Gastroesophageal sphincter (tissue), 3 donors: ENCODE results near the gene KCNH2.

ENCODE experiments used
- CTCF ChIP-seq, 4 experiments: fragments of 200-600 bp in 2 of 4; fragments of 450-650 bp in 2 of 4; sonication (generic) in 1 of 4; IDR thresholded peaks; one replicate each; pipeline ENCODE4 v1.5.1; 2017 to 2019; ENCODE audit warnings: antibody characterized with exemption in 4 of 4, mild to moderate bottlenecking in 2 of 4, moderate library complexity in 2 of 4
- EP300 ChIP-seq: sonication (generic); formaldehyde crosslinking; IDR thresholded peaks from one replicate; pipeline ENCODE4 v1.6.1; 2017; ENCODE audit warnings: antibody characterized with exemption, mild to moderate bottlenecking
- POLR2A ChIP-seq, 2 donors: fragments of 450-650 bp; IDR thresholded peaks; one replicate each; pipeline ENCODE4 v1.6.1; 2017; ENCODE audit warnings: antibody characterized with exemption in 2 of 2, mild to moderate bottlenecking in 2 of 2, moderate library complexity in 1 of 2

DNA sequence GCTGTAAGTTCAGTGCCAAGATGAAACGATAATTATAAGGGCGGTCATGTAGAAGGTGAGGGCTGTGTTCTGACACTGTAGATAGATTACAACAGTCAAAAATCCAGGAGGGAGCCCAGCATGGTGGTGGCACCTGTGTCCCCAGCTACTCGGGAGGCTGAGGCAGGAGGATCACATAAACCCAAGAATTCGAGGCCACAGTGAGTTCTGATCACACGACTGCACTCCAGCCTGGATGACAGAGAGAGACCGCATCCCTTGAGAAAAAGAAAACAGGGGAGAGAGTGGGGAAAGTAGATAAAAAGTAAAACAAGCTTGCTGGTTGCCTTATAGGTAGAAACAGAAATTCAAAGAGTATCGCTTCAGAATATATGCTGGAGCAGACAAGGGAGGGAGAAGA is 52.1 kb downstream of the KCNH2 start:
- TF ChIP-seq CTCF (IDR thresholded peaks at IDR 0.05) (no peak), EP300 (no peak), POLR2A (IDR thresholded peaks at IDR 0.05) (no peak)
